Measurements from ENCODE around the gene B4GALNT4. TPM values are rescaled to one million over a fixed set of nuclear protein-coding genes. Genes with fewer than 3 reads are reported as not detected.
"Not testable (repeated sequence)": the region's sequence is repeated elsewhere in the genome, so short reads cannot be mapped to it uniquely, and the experiment has no call there.

Gene B4GALNT4
- total RNA-seq, 1 donor from 2014 or later: 0.40 TPM

- DNase-seq (ENCODE audit: low read depth): no peak
Observed at GRCh38 chr11:373716-374551, 4.6 kb downstream of the B4GALNT4 start.

GRCh38 chr11:375065-376025 is 6.0 kb downstream of the B4GALNT4 start:
- DNase-seq (ENCODE audit: low read depth): no peak

GRCh38 chr11:376531-377173 is 7.4 kb downstream of the B4GALNT4 start:
- no peak for DNase-seq (ENCODE audit: low read depth)

- no peak for DNase-seq (ENCODE audit: low read depth)
Observed at GRCh38 chr11:377174-377865, 8.0 kb downstream of the B4GALNT4 start.

- no peak for DNase-seq (ENCODE audit: low read depth)
Observed at GRCh38 chr11:377883-378500, 8.7 kb downstream of the B4GALNT4 start.

- no peak for DNase-seq (ENCODE audit: low read depth)
Observed at GRCh38 chr11:379205-380094, 10.2 kb downstream of the B4GALNT4 start.

GRCh38 chr11:380095-380480 is 10.8 kb downstream of the B4GALNT4 start:
- DNase-seq (ENCODE audit: low read depth): no peak

- DNase-seq (ENCODE audit: low read depth): no peak
Observed at GRCh38 chr11:380491-380890, 11.2 kb downstream of the B4GALNT4 start.

- no peak for DNase-seq (ENCODE audit: low read depth)
Observed at GRCh38 chr11:380996-381395, 11.7 kb downstream of the B4GALNT4 start.

- DNase-seq (ENCODE audit: low read depth): no peak
Observed at GRCh38 chr11:381501-382072, 12.3 kb downstream of the B4GALNT4 start.

GRCh38 chr11:382081-382629 is 12.9 kb downstream of the B4GALNT4 start:
- no peak for DNase-seq (ENCODE audit: low read depth)

- DNase-seq (ENCODE audit: low read depth): no peak
Observed at GRCh38 chr11:383431-383830, 14.1 kb downstream of the B4GALNT4 start.

- DNase-seq (ENCODE audit: low read depth): no peak
Observed at GRCh38 chr11:384511-384910, 15.2 kb downstream of the B4GALNT4 start.

GRCh38 chr11:385594-386351 is 16.5 kb downstream of the B4GALNT4 start:
- no peak for DNase-seq (ENCODE audit: low read depth)

- no peak for DNase-seq (ENCODE audit: low read depth)
Observed at GRCh38 chr11:386483-386882, 17.2 kb downstream of the B4GALNT4 start.

- no peak for DNase-seq (ENCODE audit: low read depth)
Observed at GRCh38 chr11:387193-387793, 18.0 kb downstream of the B4GALNT4 start.

GRCh38 chr11:389369-389768 is 20.1 kb downstream of the B4GALNT4 start:
- not testable (repeated sequence) for DNase-seq (ENCODE audit: low read depth)

GRCh38 chr11:390175-390574 is 20.9 kb downstream of the B4GALNT4 start:
- DNase-seq (ENCODE audit: low read depth): no peak
